ENCODE results near the gene SLC39A7.

- TF ChIP-seq YY1 (IDR thresholded peaks at IDR 0.05; ENCODE audit: insufficient read depth, insufficient read length) (no peak), SUZ12 (IDR thresholded peaks at IDR 0.05; ENCODE audit: extremely low read depth, insufficient read depth, insufficient read length) (no peak), ZNF274 (IDR thresholded peaks at IDR 0.05; ENCODE audit: low read depth, low read length) (no peak)
Measured at GRCh38 chr6:33178755-33179475, 21.8 kb upstream of the SLC39A7 start.

Data from NT2/D1 (cell line).